Endothelial cell of umbilical vein (primary cell): ENCODE data around the gene RGS7.

Source experiments
- CTCF ChIP-seq, 2 donors: IDR thresholded peaks; 1 replicate in 1 of 2; 2 replicates in 1 of 2; pipeline ENCODE4 v1.5.1; 2011; ENCODE audit warnings: low read length in 2 of 2, mild to moderate bottlenecking in 2 of 2, moderate library complexity in 2 of 2, control low read depth in 1 of 2, inconsistent platforms in 1 of 2, low read depth in 1 of 2; ENCODE audit not compliant: insufficient read depth in 1 of 2; ENCODE audit errors: extremely low read depth in 1 of 2
- EZH2 ChIP-seq: IDR thresholded peaks from 2 replicates; pipeline ENCODE4 v1.6.1; 2012; ENCODE audit warnings: borderline replicate concordance, low read depth, mild to moderate bottlenecking, moderate library complexity, low read length, inconsistent platforms; ENCODE audit not compliant: severe bottlenecking
- FOS ChIP-seq: IDR thresholded peaks from 2 replicates; pipeline ENCODE4 v1.6.1; 2011; ENCODE audit warnings: mild to moderate bottlenecking, low read length, moderate library complexity, borderline replicate concordance; ENCODE audit not compliant: insufficient read depth
- GATA2 ChIP-seq: IDR thresholded peaks from 2 replicates; pipeline ENCODE4 v1.7.0; 2011; ENCODE audit warnings: low read depth, mild to moderate bottlenecking, moderate library complexity, mixed read lengths, low read length; ENCODE audit not compliant: insufficient read length, insufficient read depth
- MAX ChIP-seq: IDR thresholded peaks from 2 replicates; pipeline ENCODE4 v1.6.1; 2011; ENCODE audit not compliant: insufficient read depth, insufficient read length
- MYC ChIP-seq: IDR thresholded peaks from one replicate; pipeline ENCODE4 v1.6.1; 2011; ENCODE audit warnings: mild to moderate bottlenecking, low read depth, low read length
- POLR2A ChIP-seq: IDR thresholded peaks from 2 replicates; pipeline ENCODE4 v1.6.1; 2012; ENCODE audit warnings: low read depth, mild to moderate bottlenecking, control low read depth, low read length
- POLR2AphosphoS5 ChIP-seq: IDR thresholded peaks from 2 replicates; pipeline ENCODE4 v1.6.1; 2012; ENCODE audit warnings: low read depth, mild to moderate bottlenecking, control low read depth, low read length, moderate library complexity; ENCODE audit not compliant: insufficient read depth

DNA sequence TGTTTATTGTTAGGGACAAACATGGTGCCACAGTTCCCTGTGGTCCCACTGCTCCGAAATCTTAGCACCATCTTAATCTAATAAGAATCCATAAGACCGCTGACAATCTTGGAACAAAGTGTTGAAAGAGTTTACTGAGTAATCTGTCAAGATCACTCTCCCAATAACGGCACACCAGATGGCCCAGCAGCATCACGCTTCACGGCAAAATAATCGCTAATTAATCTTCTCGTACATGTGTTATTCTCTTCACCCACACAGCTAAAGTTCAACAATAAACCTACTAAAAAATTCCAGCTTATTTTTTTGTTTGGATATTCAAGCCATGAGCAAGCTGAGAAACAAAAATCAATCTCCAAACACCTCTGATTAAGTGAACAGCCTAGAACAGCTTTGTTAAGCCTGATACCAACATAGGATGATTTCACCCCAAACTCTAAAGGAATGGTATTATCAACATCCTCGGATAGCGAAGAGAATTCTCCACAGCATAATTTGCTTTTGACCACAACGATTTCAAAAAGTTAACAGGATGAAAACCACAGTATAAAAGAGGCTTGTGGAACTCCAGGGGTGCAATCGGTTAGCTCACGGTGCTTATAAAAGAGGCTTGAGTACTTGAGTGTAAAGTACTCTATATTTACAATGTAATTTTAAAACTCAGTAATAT, 415.2 kb downstream of the RGS7 start:
- no peak for TF ChIP-seq FOS
- TF ChIP-seq CTCF (IDR thresholded peaks at IDR 0.05; ENCODE audit: extremely low read depth in 1 of 2, insufficient read depth in 1 of 2, low read depth in 1 of 2, low read length in 2 of 2), result no peak
- no peak for TF ChIP-seq EZH2
- TF ChIP-seq POLR2AphosphoS5, result no peak
- no peak for TF ChIP-seq POLR2A
- no peak for TF ChIP-seq MAX
- no peak for TF ChIP-seq GATA2
- TF ChIP-seq MYC, result no peak
